ENCODE results near the gene LRRC45.

Gene LRRC45

GRCh38 chr17:82060001-82060380 lies 36.9 kb downstream of the LRRC45 start:
- no peak for TF ChIP-seq EZH2phosphoT487 (conservative IDR thresholded peaks at IDR 0.05; ENCODE audit: low read length)
- TF ChIP-seq CTCF (IDR thresholded peaks at IDR 0.05; ENCODE audit: insufficient read depth, low read length, poor library complexity, severe bottlenecking) = no peak

DNA sequence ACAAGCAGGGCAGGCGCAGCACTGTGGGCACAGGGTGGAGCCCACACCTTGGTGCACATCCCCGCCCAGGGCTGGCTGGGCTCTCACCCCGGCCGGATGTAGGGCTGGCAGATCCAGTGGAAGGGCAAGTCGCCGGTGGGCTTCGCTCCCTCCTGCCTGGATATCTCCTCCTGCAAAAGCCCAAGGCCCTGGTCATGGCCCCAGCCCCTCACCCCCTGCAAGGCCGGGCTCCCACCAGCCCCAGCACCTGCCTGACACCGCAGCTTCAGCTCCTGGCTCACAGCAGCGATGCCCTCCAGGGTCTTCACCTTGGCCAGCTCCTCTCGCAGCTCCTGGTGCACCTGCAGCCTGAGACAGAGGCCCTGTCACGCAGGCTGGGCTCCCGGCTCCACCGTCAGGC lies 37.5 kb downstream of the LRRC45 start:
- Histone ChIP-seq H3K9me2 (replicated peaks; ENCODE audit: insufficient read depth, low read length) (no peaks in the 10 kb centered on the region), H3K27me3 (ENCODE audit: low read length) (no peaks in the 10 kb centered on the region), H3K9ac (ENCODE audit: low read length) (no peak overlapping the region), H3K4me3 (ENCODE audit: insufficient read depth, low read length, poor library complexity, severe bottlenecking) (no peak overlapping the region), H3K27ac (ENCODE audit: low read depth, low read length) (no peak overlapping the region), H4K20me1 (ENCODE audit: low read depth, low read length) (no peaks in the 10 kb centered on the region), H3K4me2 (ENCODE audit: low read depth, low read length, poor library complexity, severe bottlenecking) (no peak overlapping the region), H3K79me2 (ENCODE audit: insufficient read depth, low read length) (peaks cover 8% of the 10 kb centered on the region; the same call in 1 of the 2 replicates), H3K9me3 (ENCODE audit: insufficient read depth, low read length) (no peaks in the 10 kb centered on the region), H3K36me3 (ENCODE audit: low read length) (no peaks in the 10 kb centered on the region), H3F3A (ENCODE audit: insufficient read depth) (no peaks in the 10 kb centered on the region), H2AFZ (ENCODE audit: low read depth, low read length, severe bottlenecking) (no peak overlapping the region)
- TF ChIP-seq CTCF (IDR thresholded peaks at IDR 0.05; ENCODE audit: insufficient read depth, low read length, poor library complexity, severe bottlenecking) = no peak

More at GRCh38 chr17:82060001-82060380, 36.9 kb downstream of the LRRC45 start:
- no peaks in the 10 kb centered on the region for H3K9me3 ChIP-seq (ENCODE audit: insufficient read depth, low read length)
- no peak overlapping the region for H2AFZ ChIP-seq (ENCODE audit: low read depth, low read length, severe bottlenecking)
- H4K20me1 ChIP-seq (ENCODE audit: low read depth, low read length) = no peaks in the 10 kb centered on the region
- no peak overlapping the region for H3K9ac ChIP-seq (ENCODE audit: low read length)
- H3K4me2 ChIP-seq (ENCODE audit: low read depth, low read length, poor library complexity, severe bottlenecking) = no peak overlapping the region
- no peaks in the 10 kb centered on the region for H3K36me3 ChIP-seq (ENCODE audit: low read length)
- no peaks in the 10 kb centered on the region for H3F3A ChIP-seq (ENCODE audit: insufficient read depth)
- H3K27ac ChIP-seq (ENCODE audit: low read depth, low read length) = no peak overlapping the region
- H3K9me2 ChIP-seq (replicated peaks; ENCODE audit: insufficient read depth, low read length) = no peaks in the 10 kb centered on the region
- H3K79me2 ChIP-seq (ENCODE audit: insufficient read depth, low read length) = peaks cover 3% of the 10 kb centered on the region; the same call in 1 of the 2 replicates
- H3K27me3 ChIP-seq (ENCODE audit: low read length) = no peaks in the 10 kb centered on the region
- no peak overlapping the region for H3K4me3 ChIP-seq (ENCODE audit: insufficient read depth, low read length, poor library complexity, severe bottlenecking)

- no peaks in the 10 kb centered on the region for H4K20me1 ChIP-seq (ENCODE audit: low read depth, low read length)
- no peaks in the 10 kb centered on the region for H3K36me3 ChIP-seq (ENCODE audit: low read length)
These were observed 38.2 kb downstream of the LRRC45 start for GRCh38 chr17:82061047-82061925.

More at GRCh38 chr17:82061047-82061925, 38.2 kb downstream of the LRRC45 start:
- no peaks in the 10 kb centered on the region for H3K9me2 ChIP-seq (replicated peaks; ENCODE audit: insufficient read depth, low read length)
- H3K4me2 ChIP-seq (ENCODE audit: low read depth, low read length, poor library complexity, severe bottlenecking) = no peak overlapping the region
- H3K27ac ChIP-seq (ENCODE audit: low read depth, low read length) = no peak overlapping the region
- no peaks in the 10 kb centered on the region for H3F3A ChIP-seq (ENCODE audit: insufficient read depth)
- H3K9me3 ChIP-seq (ENCODE audit: insufficient read depth, low read length) = no peaks in the 10 kb centered on the region
- TF ChIP-seq EZH2phosphoT487 (conservative IDR thresholded peaks at IDR 0.05; ENCODE audit: low read length) (no peak), CTCF (IDR thresholded peaks at IDR 0.05; ENCODE audit: insufficient read depth, low read length, poor library complexity, severe bottlenecking) (no peak)
- no peak overlapping the region for H3K9ac ChIP-seq (ENCODE audit: low read length)
- peaks cover 8% of the 10 kb centered on the region; the same call in 1 of the 2 replicates for H3K79me2 ChIP-seq (ENCODE audit: insufficient read depth, low read length)
- no peak overlapping the region for H2AFZ ChIP-seq (ENCODE audit: low read depth, low read length, severe bottlenecking)
- H3K27me3 ChIP-seq (ENCODE audit: low read length) = no peaks in the 10 kb centered on the region
- H3K4me3 ChIP-seq (ENCODE audit: insufficient read depth, low read length, poor library complexity, severe bottlenecking) = no peak overlapping the region
